Eye (tissue), 1 donor: ENCODE data around the gene FZR1.

Experiments used
- DNase-seq: peaks from one replicate; pipeline ENCODE4 v3.0.0-alpha.2; 2015

The FZR1 gene

DNA sequence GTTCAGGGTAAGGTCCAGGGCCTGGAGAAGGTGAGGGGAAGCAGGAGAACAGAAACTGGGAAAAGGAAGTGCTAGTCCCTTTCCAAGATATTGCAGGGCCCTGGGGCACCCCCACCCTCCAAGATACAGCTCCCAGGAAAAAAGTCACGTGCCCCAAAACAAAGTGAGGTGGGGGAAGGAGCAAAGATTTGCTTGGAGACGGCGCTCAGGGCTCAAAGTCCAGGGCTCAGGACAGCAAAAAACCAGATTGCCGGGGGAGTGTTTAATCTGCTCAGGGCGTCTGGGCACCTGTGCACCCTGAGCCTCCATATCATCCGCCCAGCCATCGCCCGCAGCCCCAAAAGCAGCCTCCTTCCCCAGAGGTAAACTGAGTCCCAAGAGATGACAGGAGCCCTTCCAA lies 32.1 kb upstream of the FZR1 start:
- no peak for DNase-seq

DNA sequence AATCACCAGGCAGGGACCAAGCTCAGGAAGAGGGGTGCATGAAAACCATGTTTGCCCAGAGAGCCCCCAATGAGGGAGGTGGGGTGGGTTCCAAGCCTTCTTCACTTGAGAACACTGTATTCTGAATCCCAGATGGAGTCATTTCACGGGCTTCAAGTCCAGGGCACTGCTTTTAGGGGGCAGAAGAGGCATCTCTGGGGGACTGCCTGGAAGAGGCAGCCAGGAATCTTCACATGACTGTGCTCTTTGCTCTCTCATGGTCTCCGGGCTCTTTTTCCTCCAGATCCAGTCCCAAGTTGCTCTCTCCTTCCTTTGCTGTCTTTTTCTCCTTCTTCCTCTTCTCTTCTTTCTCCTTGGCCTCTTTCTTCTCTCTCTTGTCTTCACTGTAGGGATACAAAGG lies 31.5 kb upstream of the FZR1 start:
- DNase-seq = no peak

DNA sequence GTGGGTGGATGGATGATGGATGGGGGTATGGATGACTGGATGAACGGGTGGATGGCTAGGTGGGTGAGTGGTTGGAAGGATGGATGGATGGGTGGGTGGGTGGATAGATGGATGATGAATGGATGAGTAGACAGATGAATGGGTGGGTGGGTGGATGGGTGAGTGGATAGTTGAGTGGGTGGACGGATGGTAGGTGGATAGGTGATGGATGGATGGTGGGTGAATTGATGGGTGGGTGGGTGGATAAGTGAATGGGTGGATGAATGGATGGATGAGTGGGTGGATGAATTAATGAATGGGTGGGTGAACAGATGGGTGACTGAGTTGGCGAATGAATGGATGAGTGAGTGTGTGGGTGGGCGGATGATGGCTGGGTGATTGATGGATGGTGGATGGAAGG lies 30.7 kb upstream of the FZR1 start:
- no peak for DNase-seq

DNA sequence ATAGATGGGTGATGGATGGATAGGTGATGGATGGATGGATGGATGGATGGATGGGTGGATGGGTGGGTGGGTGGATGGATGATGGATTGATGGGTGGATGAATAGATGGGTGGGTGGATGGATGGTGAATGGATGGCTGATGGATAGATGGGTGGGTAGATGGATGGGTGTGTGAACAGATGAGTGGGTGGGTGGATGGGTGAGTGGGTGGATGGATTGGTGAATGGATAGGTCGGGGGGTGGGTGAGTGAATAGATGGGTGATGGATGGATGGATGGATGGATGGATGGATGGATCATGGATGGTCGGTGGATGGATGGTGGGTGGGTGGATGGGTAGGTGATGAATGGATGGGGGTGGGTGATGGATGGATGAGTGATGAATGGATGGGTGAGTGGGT lies 29.3 kb upstream of the FZR1 start:
- DNase-seq = no peak

DNA sequence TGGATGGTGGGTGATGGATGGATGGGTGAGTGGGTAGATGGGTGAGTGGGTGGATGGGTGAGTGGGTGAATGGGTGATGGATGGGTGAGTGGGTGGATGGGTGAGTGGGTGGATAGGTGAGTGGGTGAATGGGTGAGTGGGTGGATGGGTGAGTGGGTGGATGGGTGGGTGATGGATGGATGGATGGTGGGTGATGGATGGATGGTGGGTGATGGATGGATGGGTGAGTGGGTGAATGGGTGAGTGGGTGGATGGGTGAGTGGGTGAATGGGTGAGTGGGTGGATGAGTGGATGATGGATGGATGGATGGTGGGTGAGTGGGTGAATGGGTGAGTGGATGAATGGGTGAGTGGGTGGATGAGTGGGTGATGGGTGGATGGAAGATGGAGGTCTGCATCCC lies 28.6 kb upstream of the FZR1 start:
- no peak for DNase-seq

DNA sequence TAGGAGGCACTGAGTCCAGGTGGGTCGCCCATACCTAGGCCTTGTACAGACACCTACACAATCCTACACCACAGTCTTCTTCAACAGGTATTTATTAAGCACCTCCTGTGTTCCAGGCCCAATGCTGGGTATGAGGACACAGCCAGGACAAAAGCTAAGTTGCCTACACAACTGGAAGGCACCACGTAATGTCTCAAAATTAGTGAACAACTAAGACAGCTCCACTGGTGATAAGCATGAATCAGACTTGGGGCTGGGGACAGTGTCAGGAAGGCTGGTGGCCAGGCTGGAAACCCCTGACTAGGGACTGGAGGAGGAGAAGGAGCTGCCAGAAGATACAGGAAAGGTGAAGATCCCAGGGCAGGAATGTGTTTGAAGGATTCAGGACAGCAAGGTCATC lies 28.2 kb upstream of the FZR1 start:
- no peak for DNase-seq

DNA sequence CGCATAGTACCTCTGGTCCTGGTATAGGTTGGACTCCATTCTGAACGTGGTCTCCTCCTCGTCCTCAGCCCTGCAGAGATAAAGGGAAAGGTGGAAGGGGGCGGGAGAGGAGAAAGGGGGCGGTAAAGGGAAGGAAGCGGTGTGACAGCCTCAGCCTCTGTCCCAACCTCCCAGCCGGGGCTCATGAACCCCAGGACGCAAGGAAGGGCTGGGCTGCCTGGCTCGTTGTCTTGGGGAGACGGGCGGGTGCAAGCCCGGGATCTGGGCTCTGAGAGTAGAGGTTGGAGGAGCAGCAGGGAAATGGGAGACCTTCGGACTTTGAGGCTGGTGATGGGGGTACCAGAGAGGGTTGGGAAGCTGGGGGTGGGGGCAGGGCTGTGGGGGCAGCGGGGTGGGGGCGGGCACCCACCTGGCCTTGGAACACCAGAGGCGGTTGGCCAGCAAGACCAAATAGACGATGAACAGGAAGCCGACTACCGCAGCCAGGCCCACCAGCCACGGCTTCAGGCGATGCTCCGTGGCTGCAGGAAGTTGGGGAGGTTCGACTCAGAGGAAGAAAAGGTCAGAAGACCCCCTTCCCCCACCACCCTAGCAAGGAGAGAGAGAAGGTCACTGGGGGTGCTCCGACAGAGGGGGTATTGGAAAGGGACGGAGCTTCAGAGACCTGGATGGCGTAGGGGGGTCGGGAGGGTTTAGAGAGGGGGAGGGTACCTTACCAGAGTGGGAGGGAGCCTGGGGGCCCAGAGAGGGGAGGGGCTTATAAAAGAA lies 27.5 kb upstream of the FZR1 start:
- no peak for DNase-seq

DNA sequence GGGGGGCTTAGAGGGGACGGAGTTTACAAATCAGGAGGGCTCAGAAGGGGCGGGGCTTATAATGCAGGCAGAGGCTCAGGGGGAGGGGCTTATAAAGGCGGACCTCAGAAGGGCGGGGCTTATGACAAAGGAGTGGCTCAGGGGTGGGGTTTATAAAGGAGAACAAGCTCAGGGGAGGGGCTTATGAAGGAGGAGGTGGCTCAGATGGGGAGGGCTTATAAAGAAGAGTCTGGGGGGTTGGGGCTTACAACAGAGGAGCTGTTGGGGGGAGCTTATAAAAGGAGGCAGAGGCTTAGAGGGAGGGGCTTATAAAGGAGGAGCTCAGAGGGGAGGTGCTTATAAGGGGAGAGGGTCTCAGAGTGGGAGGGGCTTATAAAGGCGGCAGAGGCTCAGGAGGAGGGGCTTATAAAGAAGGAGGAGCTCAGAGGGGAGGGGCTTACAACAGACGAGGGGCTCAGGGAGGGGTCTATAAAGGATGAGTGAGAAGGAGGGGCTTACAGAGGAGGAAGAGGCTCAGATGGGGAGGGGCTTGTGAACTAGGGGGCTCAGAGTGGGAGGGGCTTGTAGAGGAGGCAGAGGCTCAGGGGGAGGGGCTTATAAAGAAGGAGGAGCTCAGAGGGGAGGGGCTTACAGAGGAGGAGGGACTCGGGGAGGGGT lies 26.8 kb upstream of the FZR1 start:
- no peak for DNase-seq

DNA sequence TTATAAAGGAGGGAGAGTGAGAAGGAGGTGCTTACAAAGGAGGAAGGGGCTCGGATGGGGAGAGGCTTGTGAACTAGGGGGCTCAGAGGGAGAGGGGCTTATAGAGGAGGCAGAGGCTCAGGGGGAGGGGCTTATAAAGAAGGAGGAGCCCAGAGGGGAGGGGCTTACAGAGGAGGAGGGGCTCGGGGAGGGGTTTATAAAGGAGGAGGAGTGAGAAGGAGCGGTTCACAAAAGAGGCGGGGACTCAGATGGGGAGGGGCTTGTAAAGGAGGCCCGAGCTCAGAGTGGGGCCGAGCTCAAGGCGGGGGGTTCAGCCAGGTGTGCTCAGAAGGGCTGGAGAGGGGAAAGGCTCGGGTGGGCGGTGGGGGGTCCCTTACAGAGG lies 26.3 kb upstream of the FZR1 start:
- DNase-seq = no peak

DNA sequence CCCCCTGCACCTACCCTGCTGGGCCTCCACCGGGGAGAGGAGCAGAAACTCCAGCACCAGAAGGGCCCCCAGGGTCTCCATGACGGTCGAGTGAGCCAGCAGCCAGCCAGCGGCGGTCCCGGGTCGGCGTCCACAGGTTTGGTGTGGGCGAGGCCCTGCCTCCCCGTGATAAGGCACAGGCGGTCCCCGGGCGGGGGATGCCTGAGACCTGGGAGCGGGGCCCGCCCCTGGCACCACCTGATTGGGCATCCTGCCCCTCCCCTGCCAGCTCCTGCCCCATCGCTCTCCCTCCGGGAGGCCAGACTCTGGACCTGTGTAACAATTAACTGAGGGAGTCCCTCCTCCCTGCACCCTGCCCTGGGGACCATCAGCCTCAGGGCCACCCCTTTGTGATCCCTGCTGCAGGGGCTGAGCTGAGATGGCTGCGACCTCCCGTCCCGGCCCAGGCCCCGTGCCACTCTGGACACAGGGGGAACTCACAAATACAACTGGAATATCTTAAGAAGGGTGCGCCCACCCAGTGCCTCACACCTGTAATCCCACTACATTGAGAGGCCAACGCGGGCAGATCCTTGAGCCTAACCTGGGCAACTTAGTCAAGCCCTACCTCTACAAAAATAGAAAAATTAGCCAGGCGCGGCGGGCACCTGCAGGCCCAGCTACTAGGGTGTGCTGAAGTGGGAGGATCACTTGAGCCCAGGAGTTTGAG lies 25.6 kb upstream of the FZR1 start, which contains the start of gene SMIM24:
Gene SMIM24, minus strand, starts transcription at position 143 of the 709 bp plus-strand sequence. Its CDS starts 62 bp downstream, at position 81.
- DNase-seq = no peak

DNA sequence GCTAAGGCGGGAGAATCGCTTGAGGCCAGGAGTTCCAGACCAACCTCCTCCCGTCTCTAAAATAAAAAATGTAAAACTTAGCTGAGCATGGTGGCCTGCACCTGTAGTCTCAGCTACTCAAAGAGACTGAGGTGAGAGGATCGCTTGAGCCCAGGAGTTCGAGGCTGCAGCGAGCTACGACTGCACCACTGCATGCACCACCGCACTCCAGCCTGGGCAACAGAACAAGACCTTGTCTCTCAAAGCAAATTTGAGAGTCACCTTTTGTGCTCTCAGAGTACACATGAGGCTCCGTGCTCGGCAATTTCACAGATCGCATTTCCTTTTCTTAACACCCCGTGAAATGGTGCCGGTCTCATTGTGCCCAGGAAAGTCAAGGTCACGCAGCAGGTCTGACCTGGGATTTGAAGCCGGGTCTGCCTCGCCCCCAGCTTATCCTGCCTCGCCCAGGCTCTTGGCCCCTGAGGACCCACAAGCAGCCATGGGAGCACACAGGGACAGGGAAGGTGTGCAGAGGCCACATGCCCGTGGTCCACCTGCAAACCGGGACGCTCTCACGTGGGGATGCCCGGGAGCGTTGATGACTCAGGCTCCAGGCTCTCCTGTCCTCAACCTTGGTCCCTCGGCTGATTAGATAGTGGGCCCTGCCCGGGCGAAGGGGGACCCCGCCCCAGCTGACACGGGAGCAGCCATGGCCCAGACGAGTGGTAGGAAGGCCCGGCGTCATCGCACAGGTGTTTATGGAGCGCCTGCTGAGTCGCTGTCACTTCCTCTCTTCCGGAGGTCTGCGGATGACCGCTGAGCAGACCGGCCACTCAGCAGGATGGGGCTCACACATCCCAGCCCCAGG lies 24.6 kb upstream of the FZR1 start:
- no peak for DNase-seq

DNA sequence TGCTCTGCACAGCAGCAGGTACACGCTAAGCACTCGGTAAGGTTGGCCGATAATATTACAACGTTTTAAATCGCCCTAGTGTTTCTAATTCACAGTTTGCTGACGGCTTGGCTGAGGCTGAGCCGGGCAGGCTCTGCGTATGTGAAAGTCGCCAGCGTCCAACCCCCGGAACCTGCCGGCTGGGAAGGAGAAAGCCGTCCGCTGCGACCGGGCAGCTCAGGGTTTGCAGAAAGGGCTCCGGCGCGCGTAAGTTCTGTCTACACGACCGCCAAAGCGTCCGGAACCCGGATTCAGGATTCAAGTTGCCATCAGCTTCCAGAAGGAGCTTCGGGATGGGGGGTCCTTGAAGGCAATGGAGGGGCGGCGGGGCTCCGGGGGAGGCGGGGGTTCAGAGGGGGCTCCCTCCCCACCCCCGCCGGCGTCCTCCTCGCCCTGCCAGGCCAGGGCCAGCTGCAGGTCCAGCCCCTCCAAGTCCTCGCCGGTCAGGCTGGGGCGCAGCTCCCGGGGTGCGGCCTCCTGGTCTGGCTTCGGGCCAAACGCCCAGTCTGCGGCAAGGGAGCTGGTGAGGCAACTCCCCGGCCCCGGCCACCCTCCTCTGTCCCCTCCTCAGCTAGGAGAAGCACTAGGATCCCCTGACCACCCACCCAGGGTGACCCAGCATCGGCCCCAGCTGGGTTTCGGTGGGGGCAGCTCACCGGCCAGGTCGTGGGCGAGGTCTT lies 23.4 kb upstream of the FZR1 start:
- DNase-seq = no peak

DNA sequence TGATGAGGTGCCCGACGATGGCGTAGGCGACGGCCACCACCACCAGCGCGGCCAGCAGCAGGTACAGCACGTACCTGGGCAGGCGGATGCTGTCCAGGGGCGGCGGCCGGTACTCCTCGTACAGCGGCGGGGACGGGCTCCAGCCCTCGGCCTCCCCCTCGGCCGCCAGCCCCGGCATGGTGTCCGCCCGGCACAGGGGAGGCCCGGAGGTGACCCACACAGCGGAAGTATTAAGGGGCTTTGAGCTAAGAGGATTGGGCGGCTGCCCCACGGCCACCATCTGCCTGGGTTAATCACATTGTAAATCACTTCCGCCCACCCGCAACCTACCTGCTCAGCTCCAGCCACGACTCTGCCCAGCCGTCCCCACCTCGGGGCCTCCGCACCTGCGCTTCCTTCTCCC lies 22.9 kb upstream of the FZR1 start, which contains the start of gene SMIM44:
Gene SMIM44, minus strand, starts transcription at position 216 of the 403 bp plus-strand sequence. Its CDS starts 38 bp downstream, at position 178.
- no peak for DNase-seq

DNA sequence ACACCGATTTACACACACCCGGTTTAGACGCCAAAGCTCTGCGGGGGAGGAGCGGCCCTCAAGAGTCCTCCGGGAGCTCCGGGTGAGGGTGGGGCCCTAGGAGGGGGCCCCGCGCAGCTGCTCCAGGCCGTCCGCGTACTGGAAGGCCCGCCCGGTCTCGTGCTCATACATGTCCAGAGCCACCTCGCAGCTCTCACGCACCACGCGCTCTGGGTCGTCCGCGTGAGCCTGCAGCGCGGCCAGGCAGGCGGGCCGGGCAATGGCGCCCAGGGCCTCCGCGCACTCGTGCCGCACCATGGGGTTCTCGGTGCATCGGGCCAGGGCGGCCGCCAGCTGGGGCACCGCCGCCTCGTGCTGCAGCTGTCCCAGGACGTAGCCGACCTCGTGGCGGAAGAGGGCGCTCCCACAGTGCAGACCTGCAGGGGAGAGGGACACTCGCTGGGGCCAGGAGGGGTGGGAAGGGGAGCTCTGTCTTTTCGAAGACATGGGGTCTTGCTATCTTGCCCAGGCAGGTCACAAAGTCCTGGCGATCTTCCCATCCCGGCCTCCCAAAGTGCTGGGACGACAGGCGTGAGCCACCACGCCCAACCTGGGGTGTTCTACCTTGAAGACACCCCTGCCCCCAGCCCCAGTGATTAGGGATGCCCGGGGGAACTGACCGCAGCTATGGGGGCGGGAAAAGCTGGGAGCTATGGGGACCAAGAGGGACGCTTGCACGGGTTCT lies 14.6 kb upstream of the FZR1 start:
- DNase-seq = no peak

DNA sequence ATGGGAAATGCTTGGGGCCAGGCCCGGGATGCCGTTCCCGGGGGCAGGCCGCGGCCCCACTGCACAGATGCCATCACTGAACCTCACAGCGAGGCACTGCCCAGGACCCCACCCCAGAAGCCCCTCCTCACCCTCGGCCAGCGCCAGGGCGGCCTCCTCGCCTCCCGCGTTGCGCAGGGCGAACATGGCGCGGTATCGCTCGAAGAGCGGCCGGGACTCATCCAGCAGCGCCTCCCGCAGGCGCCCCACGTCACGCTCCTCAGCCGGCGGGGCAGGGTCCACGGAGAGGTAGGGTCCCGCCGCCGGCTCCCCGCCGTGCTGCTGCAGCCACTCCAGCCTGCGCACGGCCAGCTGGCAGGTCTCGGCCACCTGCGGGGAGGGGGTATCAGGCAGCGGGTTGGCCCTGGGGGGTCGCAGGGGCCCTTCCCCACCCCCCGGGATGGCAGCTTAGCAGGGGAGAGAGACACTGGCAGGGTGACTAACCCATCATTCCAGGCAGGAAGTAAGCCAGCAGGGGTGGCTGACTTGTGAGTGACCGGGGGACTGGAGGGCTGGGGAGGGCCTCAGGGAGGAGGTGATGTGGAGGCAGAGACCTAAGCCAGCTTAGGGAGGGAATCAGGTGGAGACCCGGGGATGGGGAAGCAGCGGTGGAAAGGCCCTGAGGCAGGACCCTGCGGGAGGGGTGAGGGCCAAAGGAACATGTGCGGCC lies 13.8 kb upstream of the FZR1 start:
- DNase-seq = no peak

DNA sequence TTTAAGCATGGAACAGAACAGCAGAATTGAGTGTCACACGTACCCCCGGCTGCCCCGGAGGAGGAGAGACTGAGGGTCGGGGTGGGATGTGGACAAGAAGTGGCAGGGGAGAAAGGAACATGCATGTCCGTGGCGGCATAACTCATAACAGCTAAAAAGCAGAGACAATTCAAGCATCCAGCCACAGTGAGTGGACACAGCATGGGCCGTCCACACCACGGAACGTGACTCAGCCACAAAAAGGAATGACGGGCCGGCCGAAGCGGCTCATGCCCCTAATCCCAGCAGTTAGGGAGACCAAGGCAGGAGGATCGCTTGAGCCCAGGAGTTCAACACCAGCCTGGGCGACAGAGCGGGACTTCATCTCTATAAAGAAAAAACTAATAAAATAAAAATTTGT lies 13.2 kb upstream of the FZR1 start:
- DNase-seq = no peak

DNA sequence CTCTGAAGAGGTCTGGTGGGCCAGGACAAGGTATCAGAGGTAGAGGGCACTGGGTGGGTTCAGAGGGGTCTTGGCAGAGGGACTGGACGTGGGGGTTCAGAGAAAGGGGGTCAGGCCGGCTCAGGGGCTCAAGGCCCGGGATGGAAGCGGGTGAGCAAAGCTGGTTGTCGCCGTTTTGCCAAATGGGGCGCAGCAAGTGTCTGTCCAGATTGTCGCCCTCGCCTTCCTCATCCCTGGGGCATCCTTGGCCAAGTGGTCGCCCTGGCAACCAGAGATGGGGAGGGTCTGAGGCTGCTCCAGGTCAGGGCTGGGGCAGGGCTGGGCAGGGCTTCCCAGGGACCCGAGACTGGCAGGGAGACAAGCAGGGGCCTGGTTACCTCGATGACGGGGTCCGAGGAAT lies 12.5 kb upstream of the FZR1 start:
- no peak for DNase-seq

DNA sequence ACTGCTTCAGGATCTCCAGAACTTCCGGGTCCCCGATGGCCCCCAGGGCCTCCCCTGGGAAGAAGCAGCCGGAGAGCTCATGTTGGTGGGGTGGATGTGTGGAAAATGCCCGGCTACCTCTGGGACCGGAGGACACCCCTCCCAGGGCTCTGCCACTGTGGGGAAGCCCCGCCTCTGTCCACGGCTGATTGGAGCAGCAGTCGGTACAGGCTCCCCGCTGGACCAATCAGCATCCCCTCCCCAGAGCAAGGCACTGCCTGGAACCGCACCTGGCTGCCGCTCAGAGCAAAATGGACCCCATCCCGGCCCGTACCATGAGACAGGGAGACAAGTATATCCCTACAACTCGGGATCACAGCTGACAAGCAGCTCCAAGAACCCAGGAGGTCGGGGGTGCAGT lies 12.1 kb upstream of the FZR1 start:
- DNase-seq = no peak

DNA sequence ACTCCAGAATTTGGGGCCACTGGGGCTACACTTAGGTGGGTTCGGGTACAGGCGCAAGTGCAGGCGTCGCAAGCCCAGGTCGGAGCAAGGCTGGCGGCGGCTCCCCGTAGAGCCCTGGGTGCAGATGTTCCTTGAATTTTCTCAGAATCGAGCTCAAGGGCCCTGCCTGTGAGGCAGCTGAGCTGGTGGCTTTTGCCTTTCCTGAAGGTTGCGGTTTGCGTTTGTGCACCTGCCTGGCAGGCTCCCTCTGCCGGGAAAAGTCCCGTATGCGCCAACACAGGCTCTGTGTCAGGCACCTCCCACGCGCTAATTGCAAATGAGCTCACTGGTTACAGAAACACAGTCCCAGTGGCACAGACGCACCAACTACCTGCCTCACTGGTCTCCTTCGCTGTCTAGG lies 11.6 kb upstream of the FZR1 start:
- DNase-seq = no peak

DNA sequence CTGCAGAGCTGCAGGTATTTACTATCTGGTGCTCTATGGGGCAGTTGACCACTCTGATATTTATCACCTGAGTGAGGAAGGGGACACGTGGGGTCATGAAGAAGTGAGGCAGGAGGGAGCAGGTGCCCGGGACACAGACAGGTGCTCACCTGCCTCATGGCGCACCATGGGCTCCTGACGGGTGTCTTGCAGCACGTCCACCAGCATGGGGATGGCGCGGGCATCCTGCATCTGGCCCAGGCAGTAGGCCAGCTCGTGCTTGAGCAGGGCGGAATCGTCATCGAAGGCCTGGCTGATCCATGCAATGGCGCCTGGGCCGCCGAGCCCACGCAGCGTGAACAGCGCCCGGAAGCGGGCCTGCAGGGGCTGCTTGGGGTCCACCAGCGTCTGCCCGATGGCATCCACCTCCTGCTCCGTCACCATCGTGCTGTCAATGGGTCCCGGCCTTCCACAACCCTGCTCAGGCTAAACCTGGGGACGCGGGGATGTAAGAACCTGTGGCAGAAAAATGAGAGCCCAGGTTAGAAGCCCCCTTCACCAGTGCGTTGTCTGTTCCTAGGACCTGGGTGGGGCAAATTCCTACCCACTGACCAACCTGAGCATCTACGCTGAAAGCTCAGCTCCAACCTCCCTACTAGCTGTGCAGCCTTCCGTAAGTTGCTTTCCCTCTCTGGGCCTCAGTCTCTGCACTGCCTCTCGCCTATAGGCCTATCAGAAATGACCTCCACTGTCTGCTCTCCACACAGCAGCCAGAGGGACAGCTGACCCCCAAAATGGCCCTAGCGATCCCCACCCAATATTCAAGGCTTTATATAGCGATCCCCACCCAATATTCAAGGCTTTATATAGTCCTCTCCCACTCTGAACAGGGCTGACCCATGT lies 9.5 kb upstream of the FZR1 start:
- DNase-seq = no peak
